Aorta (tissue), 5 donors: ENCODE measurements around the gene ANKRD11. TPM values are rescaled to one million over a fixed set of nuclear protein-coding genes. Genes with fewer than 3 reads are reported as not detected.
"Not testable (repeated sequence)": the region's sequence is repeated elsewhere in the genome, so short reads cannot be mapped to it uniquely, and the experiment has no call there.

Experiments
- ATAC-seq: fragments of 200-7000 bp; cut with Tn5 transposase; one replicate; pipeline ENCODE4 v1.9.1; 2022; ENCODE audit warnings: moderate library complexity; ENCODE audit not compliant: low FRiP score
- DNase-seq, 2 donors: peaks; one replicate each; pipeline ENCODE4 v3.0.0-alpha.2; 2020
- H3K27ac ChIP-seq, 2 donors: one replicate each; pipeline ENCODE4 v1.5.1; 2013; ENCODE audit warnings: low read length in 2 of 2, mild to moderate bottlenecking in 2 of 2, moderate library complexity in 2 of 2, control low read depth in 1 of 2, inconsistent platforms in 1 of 2, low read depth in 1 of 2
- H3K27me3 ChIP-seq, 2 donors: one replicate each; pipeline ENCODE4 v1.6.1; 2013; ENCODE audit warnings: control low read depth in 1 of 2, low read length in 1 of 2, mild to moderate bottlenecking in 1 of 2, moderate library complexity in 1 of 2; ENCODE audit not compliant: insufficient read depth in 2 of 2, control insufficient read depth in 1 of 2
- H3K36me3 ChIP-seq, 2 donors: one replicate each; pipeline ENCODE4 v1.6.1; 2013; ENCODE audit warnings: control low read depth in 1 of 2, low read length in 1 of 2, mild to moderate bottlenecking in 1 of 2; ENCODE audit not compliant: insufficient read depth in 2 of 2, control insufficient read depth in 1 of 2
- H3K4me1 ChIP-seq, 2 donors: one replicate each; pipeline ENCODE4 v1.6.1; 2013; ENCODE audit warnings: low read length in 2 of 2, control low read depth in 1 of 2, mild to moderate bottlenecking in 1 of 2, moderate library complexity in 1 of 2; ENCODE audit not compliant: insufficient read depth in 2 of 2, control insufficient read depth in 1 of 2
- H3K4me3 ChIP-seq, 2 donors: one replicate each; pipeline ENCODE4 v1.5.1; 2013; ENCODE audit warnings: low read length in 2 of 2, control low read depth in 1 of 2, mild to moderate bottlenecking in 1 of 2
- H3K9me3 ChIP-seq: one replicate; pipeline ENCODE4 v1.6.1; 2013; ENCODE audit warnings: mild to moderate bottlenecking, low read length; ENCODE audit not compliant: control insufficient read depth
- WGBS, 2 donors: extraction: QIAGEN DNeasy Blood & Tissue Kit; methylation state at CpG; one replicate each; pipeline ENCODE4 v1.1.7; 2013; 5-methylcytosine and 5-hydroxymethylcytosine counted together
- intact Hi-C, 2 donors: fragments of 100-400 bp; cut with DNase I; formaldehyde crosslinking; loops; one replicate each; pipeline versions ENCODE4 v1.14.2 to v1.15.0; 2022
- polyA plus RNA-seq, 2 donors: library from polyadenylated mRNA; stranded (reverse); fragments of 200-250 nt; gene quantifications; one replicate each; pipeline ENCODE4 v1.2.3, GENCODE V29; 2013
- total RNA-seq, 2 donors: library from RNA; stranded (reverse); fragmentation: NEBNext Ultra II Directional; extraction: Animal tissue kit (Norgen Biotek cat#: 25700); gene quantifications; one replicate each; pipeline ENCODE4 v1.2.1, GENCODE V29; 2021
- donor health status: healthy with polysubstance abuse.
- donor health status: Bipolar disorder and iron deficiency.
- donor health status: DM: no; HTN: no; CAD: no.
- donor health status: DM: no; HTN: no; CAD: no.
- donor health status: DM: yes; HTN: yes; CAD: no.

The ANKRD11 gene
- total and polyA plus RNA-seq, 4 donors, result 34.6 to 139 (median 90.1) TPM

DNA sequence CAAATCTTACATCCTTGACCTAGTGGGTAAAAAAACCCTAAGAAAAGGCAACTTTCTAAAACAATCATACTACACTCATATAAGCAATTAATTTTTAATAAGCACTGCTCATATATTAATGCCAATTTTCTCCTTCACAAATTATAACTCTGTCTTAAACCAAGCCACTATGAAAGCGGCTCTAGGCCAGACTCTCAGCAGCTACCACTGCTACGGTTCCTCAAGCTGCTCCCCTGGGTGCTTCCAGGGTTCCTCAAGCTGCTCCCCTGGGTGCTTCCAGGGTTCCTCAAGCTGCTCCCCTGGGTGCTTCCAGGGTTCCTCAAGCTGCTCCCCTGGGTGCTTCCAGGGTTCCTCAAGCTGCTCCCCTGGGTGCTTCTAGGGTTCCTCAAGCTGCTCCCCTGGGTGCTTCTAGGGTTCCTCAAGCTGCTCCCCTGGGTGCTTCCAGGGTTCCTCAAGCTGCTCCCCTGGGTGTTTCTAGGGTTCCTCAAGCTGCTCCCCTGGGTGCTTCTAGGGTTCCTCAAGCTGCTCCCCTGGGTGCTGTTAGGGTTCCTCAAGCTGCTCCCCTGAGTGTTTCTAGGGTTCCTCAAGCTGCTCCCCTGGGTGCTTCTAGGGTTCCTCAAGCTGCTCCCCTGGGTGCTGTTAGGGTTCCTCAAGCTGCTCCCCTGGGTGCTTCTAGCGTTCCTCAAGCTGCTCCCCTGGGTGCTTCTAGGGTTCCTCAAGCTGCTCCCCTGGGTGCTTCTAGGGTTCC is 35.8 kb downstream of the ANKRD11 start:
- not testable (repeated sequence) for H3K4me1 ChIP-seq

DNA sequence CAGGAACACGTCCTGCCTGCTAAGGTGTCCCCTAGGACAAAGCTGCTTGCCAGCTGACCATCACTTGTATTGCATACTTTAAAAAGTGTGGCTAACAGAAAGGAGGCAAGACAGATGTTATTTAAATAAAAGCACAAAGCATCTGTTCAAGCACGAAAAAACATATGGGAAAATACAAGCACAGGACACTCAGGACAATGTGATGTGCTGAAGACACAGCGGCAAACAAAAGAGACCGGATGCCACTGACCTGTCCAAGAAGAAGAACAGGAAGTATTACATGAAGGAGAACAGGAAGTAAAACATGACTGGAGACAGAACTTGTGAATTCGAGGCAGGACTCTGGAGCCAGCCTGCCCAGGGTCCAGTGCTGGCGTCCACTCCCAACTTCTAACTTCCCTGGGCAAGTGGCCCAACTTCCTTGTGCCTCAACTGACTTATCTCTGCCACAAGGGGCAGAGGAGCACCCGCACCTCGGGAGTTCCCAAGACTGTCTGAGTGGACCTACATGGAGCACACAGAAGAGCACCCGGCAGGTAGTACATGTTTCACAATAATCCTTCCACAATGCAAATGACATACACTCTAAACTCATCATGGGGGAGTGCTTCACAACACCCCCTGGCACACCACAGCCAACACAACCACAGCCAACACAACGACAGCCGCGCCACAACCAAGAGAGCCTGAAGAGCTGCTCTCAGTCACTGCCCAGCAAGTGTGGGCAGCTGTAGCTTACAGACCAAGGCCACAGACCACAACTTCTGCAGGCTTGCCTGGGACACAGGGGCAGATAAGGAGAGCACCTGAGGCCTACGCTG is 36.6 kb downstream of the ANKRD11 start:
- 56 to 59% methylated on average over 13 of the region's 13 CpGs for WGBS, 2 donors
- no peak overlapping the region for H3K4me3 ChIP-seq
- H3K9me3 ChIP-seq, result no peaks in the 10 kb centered on the region
- DNase-seq, result peak in 1 of 2 donors; percentile 70
- ATAC-seq, result peak; percentile 46
- no peaks in the 10 kb centered on the region for H3K36me3 ChIP-seq
- H3K4me1 ChIP-seq, result peaks cover under 1 to 9% of the 10 kb centered on the region in 2 donors
- intact Hi-C loops, result no loop called here
- no peaks in the 10 kb centered on the region for H3K27me3 ChIP-seq
- no peak overlapping the region for H3K27ac ChIP-seq

More for the DNA sequence above, 35.8 kb downstream of the ANKRD11 start:
- H3K9me3 ChIP-seq, H3K36me3 ChIP-seq, ATAC-seq, intact Hi-C loops, H3K27me3 ChIP-seq, H3K4me3 ChIP-seq, DNase-seq, H3K27ac ChIP-seq: not testable (repeated sequence)
- whole genome bisulfite sequencing, 2 donors, result 92 to 98% methylated on average over 3 of the region's 3 CpGs

DNA sequence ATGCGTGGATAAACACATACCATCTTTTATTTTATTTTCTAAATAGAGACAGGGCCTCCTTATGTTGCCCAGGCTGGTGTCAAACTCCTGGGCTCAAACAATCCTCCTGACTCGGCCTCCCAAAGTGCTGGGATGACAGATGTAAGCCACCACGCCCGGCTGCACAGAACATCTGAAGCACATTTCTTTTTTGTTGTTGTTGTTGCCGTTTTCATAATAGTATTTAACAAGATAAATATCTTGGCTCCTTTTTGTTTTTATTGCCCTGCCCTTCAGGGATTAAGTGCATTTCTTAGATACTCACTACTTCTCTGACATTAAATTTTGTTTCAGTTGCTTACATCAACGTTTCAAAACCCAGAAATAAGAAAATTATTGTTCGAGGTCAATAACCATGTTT is 37.4 kb downstream of the ANKRD11 start:
- intact Hi-C loops, result no loop called here
- 65 to 67% methylated on average over 7 of the region's 7 CpGs for WGBS, 2 donors
- Histone ChIP-seq H3K9me3 (no peaks in the 10 kb centered on the region), H3K27ac (no peak overlapping the region), H3K36me3 (no peaks in the 10 kb centered on the region), H3K4me1 (peaks cover 2 to 9% of the 10 kb centered on the region in 2 donors), H3K4me3 (no peak overlapping the region), H3K27me3 (no peaks in the 10 kb centered on the region)
- no peak for ATAC-seq
- DNase-seq, result no peak

DNA sequence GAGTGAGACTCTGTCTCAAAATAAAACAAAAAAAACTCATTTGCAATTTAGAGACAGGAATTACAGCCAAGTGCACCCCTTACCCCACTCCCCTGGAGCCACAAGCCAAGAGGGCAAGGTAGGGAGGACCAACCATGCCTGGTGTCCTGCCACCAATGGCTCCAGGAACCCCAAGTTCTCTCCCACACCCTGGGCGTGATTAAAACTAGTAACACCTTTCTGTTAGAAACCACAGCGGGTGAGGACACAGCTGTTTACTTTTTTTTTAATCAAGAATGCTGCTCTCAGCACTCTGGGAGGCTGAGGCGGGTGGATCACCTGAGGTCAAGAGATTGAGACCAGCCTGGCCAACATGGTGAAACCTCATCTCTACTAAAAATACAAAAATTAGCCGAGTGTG is 38.1 kb downstream of the ANKRD11 start:
- no peak overlapping the region for H3K4me3 ChIP-seq
- intact Hi-C loops, result no loop called here
- ATAC-seq (no peak), DNase-seq (no peak)
- no peaks in the 10 kb centered on the region for H3K9me3 ChIP-seq
- H3K36me3 ChIP-seq, result no peaks in the 10 kb centered on the region
- 94% methylated on average over 4 of the region's 4 CpGs for WGBS, 2 donors
- H3K4me1 ChIP-seq, result peaks cover 2 to 9% of the 10 kb centered on the region in 2 donors
- H3K27ac ChIP-seq, result no peak overlapping the region
- no peaks in the 10 kb centered on the region for H3K27me3 ChIP-seq

DNA sequence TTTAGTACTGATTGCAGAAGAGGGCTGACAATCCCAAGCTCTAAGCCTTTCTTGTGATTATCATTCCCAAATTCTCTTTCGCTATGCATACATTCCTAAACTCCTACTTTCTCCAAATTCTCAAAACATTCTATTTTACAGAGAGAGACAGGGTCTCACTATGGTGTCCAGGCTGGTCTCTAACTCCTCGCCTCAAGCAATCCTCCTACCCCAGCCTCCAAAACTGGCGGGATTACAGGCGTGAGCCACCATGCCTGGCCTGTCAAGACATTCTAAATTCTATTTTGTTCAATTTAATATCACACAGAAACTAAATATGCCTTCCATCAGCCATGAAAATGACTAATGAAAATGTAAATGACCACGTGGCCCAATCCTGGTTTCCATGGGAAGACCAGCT is 39.8 kb downstream of the ANKRD11 start:
- peaks cover 2 to 9% of the 10 kb centered on the region in 2 donors for H3K4me1 ChIP-seq
- WGBS, 2 donors, result 91 to 92% methylated on average over 5 of the region's 5 CpGs
- no peak for DNase-seq
- H3K36me3 ChIP-seq, result no peaks in the 10 kb centered on the region
- no peak for ATAC-seq
- H3K27ac ChIP-seq, result no peak overlapping the region
- no peaks in the 10 kb centered on the region for H3K27me3 ChIP-seq
- H3K4me3 ChIP-seq, result no peak overlapping the region
- no peaks in the 10 kb centered on the region for H3K9me3 ChIP-seq
- intact Hi-C loops, result no loop called here

DNA sequence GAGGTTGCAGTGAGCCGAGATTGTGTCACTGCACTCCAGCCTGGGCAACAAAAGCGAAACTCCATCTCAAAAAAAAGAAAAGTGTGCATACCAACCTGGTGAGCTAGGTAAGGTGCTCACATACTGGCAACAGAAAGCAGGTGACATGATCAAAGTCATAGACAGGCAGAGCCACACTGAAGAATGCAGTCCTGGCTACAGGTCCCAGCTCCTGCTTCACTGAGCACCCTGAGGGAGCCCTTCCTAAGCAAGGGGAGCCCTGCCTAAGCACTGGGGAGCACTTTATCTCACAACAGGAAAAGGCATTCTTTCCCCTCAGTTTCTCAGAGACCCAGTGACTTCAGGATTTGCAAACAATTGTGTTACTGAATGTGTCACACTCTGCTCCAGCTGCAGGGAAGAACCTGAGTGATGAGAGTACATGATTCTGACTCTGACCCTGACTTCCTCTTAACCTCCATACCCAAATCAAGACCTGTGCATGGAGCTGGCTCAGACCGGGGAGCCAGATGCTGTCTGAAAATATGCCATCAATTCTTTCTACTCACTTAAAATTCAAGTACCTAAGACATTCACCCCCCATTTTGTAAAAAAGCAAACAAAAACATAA is 40.5 kb downstream of the ANKRD11 start:
- DNase-seq, result no peak
- no peaks in the 10 kb centered on the region for H3K27me3 ChIP-seq
- H3K9me3 ChIP-seq, result no peaks in the 10 kb centered on the region
- peaks cover 3 to 9% of the 10 kb centered on the region in 2 donors for H3K4me1 ChIP-seq
- H3K36me3 ChIP-seq, result no peaks in the 10 kb centered on the region
- WGBS, 2 donors, result 86 to 89% methylated on average over 3 of the region's 3 CpGs
- no peak for ATAC-seq
- intact Hi-C loops, result no loop called here
- H3K27ac ChIP-seq, result no peak overlapping the region
- H3K4me3 ChIP-seq, result no peak overlapping the region

DNA sequence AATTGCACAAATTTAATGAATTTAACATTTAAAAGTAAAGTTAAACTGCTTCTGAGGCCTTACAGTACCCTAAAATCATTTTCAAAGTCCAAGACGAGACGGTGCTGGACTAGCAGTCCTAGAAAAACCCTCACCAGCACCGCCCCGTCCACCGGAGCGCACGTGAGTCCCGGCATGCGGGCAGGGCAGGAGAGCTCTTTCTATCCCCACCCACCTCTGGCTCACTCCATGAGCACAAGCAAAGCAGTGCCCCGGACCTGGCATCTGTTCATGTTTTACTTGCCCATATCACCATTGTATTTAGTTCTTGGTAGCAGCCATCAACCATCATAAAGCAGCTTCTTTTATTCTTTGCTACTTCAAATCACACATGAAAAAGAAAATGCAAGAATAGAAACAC is 41.7 kb downstream of the ANKRD11 start:
- Histone ChIP-seq H3K4me3 (no peak overlapping the region), H3K4me1 (peaks cover 3 to 6% of the 10 kb centered on the region in 2 donors), H3K36me3 (no peaks in the 10 kb centered on the region), H3K27ac (no peak overlapping the region), H3K27me3 (no peaks in the 10 kb centered on the region), H3K9me3 (no peaks in the 10 kb centered on the region)
- ATAC-seq (peak; percentile 21), DNase-seq (no peak)
- 14 to 24% methylated on average over 10 of the region's 10 CpGs for WGBS, 2 donors
- intact Hi-C loops, result no loop called here

DNA sequence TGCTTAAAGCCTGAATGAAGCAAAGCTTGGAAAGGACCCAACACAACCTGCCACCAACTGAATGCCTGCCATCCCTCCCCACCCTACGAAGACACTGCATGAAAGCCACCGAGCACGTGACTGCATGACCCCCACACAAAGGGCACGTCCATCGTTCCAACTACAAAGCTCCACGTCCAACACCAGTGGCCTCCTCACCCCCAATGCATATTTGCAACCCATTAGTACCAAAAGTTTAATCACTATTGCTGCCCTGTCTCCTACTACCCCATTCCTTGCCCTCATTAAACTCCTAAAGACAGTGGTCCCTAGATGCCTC is 43.4 kb downstream of the ANKRD11 start:
- Histone ChIP-seq H3K27me3 (no peaks in the 10 kb centered on the region), H3K36me3 (no peaks in the 10 kb centered on the region), H3K27ac (no peak overlapping the region), H3K4me1 (peaks cover 0 to 8% of the 10 kb centered on the region in 2 donors), H3K9me3 (no peaks in the 10 kb centered on the region), H3K4me3 (no peak overlapping the region)
- no peak for DNase-seq
- ATAC-seq, result no peak
- WGBS, 2 donors, result 66 to 69% methylated on average over 6 of the region's 6 CpGs
- intact Hi-C loops, result no loop called here
